GM23338 (cell line): ENCODE data around the gene UFM1. TPM values are rescaled to one million over a fixed set of nuclear protein-coding genes. Genes with fewer than 3 reads are reported as not detected.

Source experiments
- ATAC-seq: fragments of 200-7000 bp; cut with Tn5 transposase; 3 replicates; pipeline ENCODE4 v1.9.1; 2020
- DNase-seq: peaks from one replicate; pipeline ENCODE4 v3.0.0-alpha.2; 2015; ENCODE audit warnings: low spot score
- H2AFZ ChIP-seq: fragments of 200-600 bp; sonication (generic); 2 replicates; pipeline ENCODE4 v1.8.0; 2016; ENCODE audit warnings: antibody characterized with exemption, mild to moderate bottlenecking, moderate library complexity
- H3F3A ChIP-seq: fragments of 200-600 bp; sonication (generic); replicated peaks from 2 replicates; pipeline ENCODE4 v1.8.0; 2017; ENCODE audit warnings: antibody characterized with exemption, mixed run types, low read depth
- H3K27ac ChIP-seq: fragments of 200-600 bp; sonication (generic); 2 replicates; pipeline ENCODE4 v1.6.1; 2016; ENCODE audit warnings: low read depth
- H3K27me3 ChIP-seq: fragments of 200-600 bp; sonication (generic); 2 replicates; pipeline ENCODE4 v1.8.0; 2016; ENCODE audit warnings: mild to moderate bottlenecking, mixed run types, moderate library complexity; ENCODE audit not compliant: insufficient read depth
- H3K36me3 ChIP-seq: fragments of 200-600 bp; sonication (generic); 2 replicates; pipeline ENCODE4 v1.8.0; 2016; ENCODE audit warnings: mild to moderate bottlenecking; ENCODE audit not compliant: insufficient read depth
- H3K4me1 ChIP-seq: fragments of 200-600 bp; sonication (generic); 2 replicates; pipeline ENCODE4 v1.8.0; 2016; ENCODE audit warnings: mild to moderate bottlenecking, moderate library complexity; ENCODE audit not compliant: insufficient read depth
- H3K4me2 ChIP-seq: fragments of 200-600 bp; sonication (generic); 2 replicates; pipeline ENCODE4 v1.7.1; 2017; ENCODE audit warnings: mixed run types
- H3K4me3 ChIP-seq: fragments of 200-600 bp; sonication (generic); 2 replicates; pipeline ENCODE4 v1.6.1; 2016; ENCODE audit warnings: mixed run types
- H3K79me2 ChIP-seq: fragments of 200-600 bp; sonication (generic); replicated peaks from 2 replicates; pipeline ENCODE4 v1.8.0; 2017; ENCODE audit warnings: mild to moderate bottlenecking; ENCODE audit not compliant: insufficient read depth
- H3K9me2 ChIP-seq: fragments of 200-600 bp; sonication (generic); 2 replicates; pipeline ENCODE4 v1.8.0; 2017; ENCODE audit not compliant: insufficient read depth
- H4K20me1 ChIP-seq: fragments of 200-600 bp; sonication (generic); replicated peaks from 2 replicates; pipeline ENCODE4 v1.8.0; 2017; ENCODE audit warnings: mild to moderate bottlenecking; ENCODE audit not compliant: insufficient read depth
- H3K27ac Mint-ChIP-seq: 2 replicates; pipeline ENCODE4 v1.8.0; 2020; ENCODE audit warnings: inconsistent platforms, mild to moderate bottlenecking, moderate library complexity, mixed read lengths
- H3K27me3 Mint-ChIP-seq: 3 replicates; pipeline ENCODE4 v1.8.0; 2022; ENCODE audit warnings: low read depth, mild to moderate bottlenecking, moderate library complexity, mixed read lengths, inconsistent platforms; ENCODE audit not compliant: insufficient read depth, poor library complexity
- H3K36me3 Mint-ChIP-seq: 3 replicates; pipeline ENCODE4 v1.8.0; 2021; ENCODE audit warnings: low read depth, mild to moderate bottlenecking, inconsistent platforms, moderate library complexity, mixed read lengths
- H3K4me1 Mint-ChIP-seq: 3 replicates; pipeline ENCODE4 v1.8.0; 2020; ENCODE audit warnings: mild to moderate bottlenecking, inconsistent platforms, mixed read lengths
- H3K4me3 Mint-ChIP-seq: 3 replicates; pipeline ENCODE4 v1.8.0; 2021; ENCODE audit warnings: moderate library complexity, mild to moderate bottlenecking, inconsistent platforms, mixed read lengths
- H3K9me3 Mint-ChIP-seq: 3 replicates; pipeline ENCODE4 v1.8.0; 2020; ENCODE audit warnings: moderate library complexity, mild to moderate bottlenecking, inconsistent platforms, mixed read lengths
- CREB1 ChIP-seq: fragments of 250-450 bp; sonication (Bioruptor Pico); IDR thresholded peaks from 2 replicates; pipeline ENCODE4 v1.5.0; 2020; ENCODE audit warnings: low read depth, mild to moderate bottlenecking, moderate library complexity
- CTCF ChIP-seq, 2 experiments: fragments of 200-600 bp in 1 of 2; sonication (generic) in 1 of 2; conservative IDR thresholded peaks; 2 replicates each; pipeline versions ENCODE4 v1.5.1 to v1.6.1; 2016 to 2017; ENCODE audit warnings: antibody characterized with exemption in 2 of 2, low read depth in 2 of 2, mild to moderate bottlenecking in 2 of 2, moderate library complexity in 1 of 2
- ETS1 ChIP-seq: IDR thresholded peaks from 2 replicates; pipeline ENCODE4 v1.6.1; 2016; ENCODE audit warnings: antibody characterized with exemption
- EZH2 ChIP-seq: fragments of 200-600 bp; sonication (generic); IDR thresholded peaks from one replicate; pipeline ENCODE4 v1.8.0; 2017; ENCODE audit warnings: antibody characterized with exemption, mild to moderate bottlenecking, low read depth; ENCODE audit not compliant: unreplicated experiment
- EZH2phosphoT487 ChIP-seq: fragments of 200-600 bp; sonication (generic); IDR thresholded peaks from one replicate; pipeline ENCODE4 v1.8.1; 2018; ENCODE audit warnings: antibody characterized with exemption; ENCODE audit not compliant: unreplicated experiment
- JUNB ChIP-seq: IDR thresholded peaks from one replicate; pipeline ENCODE4 v1.6.1; 2016; ENCODE audit warnings: antibody characterized with exemption; ENCODE audit not compliant: unreplicated experiment
- NANOG ChIP-seq: IDR thresholded peaks from 2 replicates; pipeline ENCODE4 v1.6.1; 2016; ENCODE audit warnings: antibody characterized with exemption, borderline replicate concordance
- POLR2AphosphoS5 ChIP-seq: IDR thresholded peaks from 2 replicates; pipeline ENCODE4 v1.6.1; 2016; ENCODE audit warnings: antibody characterized with exemption, low read depth
- REST ChIP-seq: IDR thresholded peaks from one replicate; pipeline ENCODE4 v1.6.1; 2018; ENCODE audit warnings: antibody characterized with exemption; ENCODE audit not compliant: unreplicated experiment
- STAT1 ChIP-seq: IDR thresholded peaks from one replicate; pipeline ENCODE4 v1.6.1; 2016; ENCODE audit warnings: antibody characterized with exemption; ENCODE audit not compliant: unreplicated experiment
- ZNF114 ChIP-seq: fragments of 250-450 bp; sonication (Bioruptor Pico); IDR thresholded peaks from 2 replicates; pipeline ENCODE4 v1.5.0; 2020; ENCODE audit warnings: mild to moderate bottlenecking, moderate library complexity
- ZNF331 ChIP-seq: fragments of 250-450 bp; sonication (Bioruptor Pico); IDR thresholded peaks from 2 replicates; pipeline ENCODE4 v1.5.0; 2020; ENCODE audit warnings: low read depth, mild to moderate bottlenecking, moderate library complexity
- ZNF462 ChIP-seq: fragments of 250-450 bp; sonication (Bioruptor Pico); IDR thresholded peaks from 2 replicates; pipeline ENCODE4 v1.5.0; 2020; ENCODE audit warnings: mild to moderate bottlenecking, moderate library complexity
- polyA plus RNA-seq: library from polyadenylated mRNA; unstranded; fragments of >200 nt; fragmentation: Nextera tagmentation; extraction: Ambion mirVana; gene quantifications from 2 replicates; pipeline ENCODE4 v1.2.1, GENCODE V29; 2016
- total RNA-seq: library from RNA; depleted of rRNA; stranded (reverse); fragments of >200 nt; shearing (Covaris generic); gene quantifications from 2 replicates; pipeline ENCODE4 v1.2.3, GENCODE V29; 2014

Gene UFM1
- total and polyA plus RNA-seq, 2 experiments from 2014 or later, result 57.0 to 77.1 TPM

GRCh38 chr13:38321654-38322053, 28.0 kb upstream of the UFM1 start:
- TF ChIP-seq ZNF114 (CRISPR knock-in tag), result no peak
- TF ChIP-seq JUNB, result no peak
- TF ChIP-seq REST, result no peak
- TF ChIP-seq EZH2phosphoT487, result no peak
- no peak for TF ChIP-seq ZNF462 (CRISPR knock-in tag)
- no peak for TF ChIP-seq STAT1
- no peak for TF ChIP-seq CREB1
- no peak for TF ChIP-seq ETS1
- no peak for TF ChIP-seq EZH2
- no peak for TF ChIP-seq ZNF331 (CRISPR knock-in tag)
- TF ChIP-seq POLR2AphosphoS5, result no peak
- TF ChIP-seq CTCF (conservative IDR thresholded peaks at IDR 0.05; ENCODE audit: low read depth in 2 of 2), result no peak
- no peak for TF ChIP-seq NANOG
- Histone ChIP-seq H3F3A (no peaks in the 10 kb centered on the region), H3K4me1 (peaks cover 5% of the 10 kb centered on the region; the same call in 1 of the 2 replicates), H4K20me1 (no peaks in the 10 kb centered on the region), H3K4me2 (no peak overlapping the region), H3K79me2 (no peaks in the 10 kb centered on the region), H3K4me3 (no peak overlapping the region), H3K36me3 (no peaks in the 10 kb centered on the region), H2AFZ (no peak overlapping the region), H3K27me3 (no peaks in the 10 kb centered on the region), H3K9me2 (no peaks in the 10 kb centered on the region), H3K27ac (no peak overlapping the region)
- H3K9me3 Mint-ChIP-seq, result no peaks in the 10 kb centered on the region
- peaks cover 3% of the 10 kb centered on the region; the same call in 1 of the 3 replicates for H3K4me1 Mint-ChIP-seq
- no peak overlapping the region for H3K27ac Mint-ChIP-seq
- no peaks in the 10 kb centered on the region for H3K36me3 Mint-ChIP-seq
- ATAC-seq (no peak), DNase-seq (no peak)
- H3K4me3 Mint-ChIP-seq, result no peak overlapping the region
- H3K27me3 Mint-ChIP-seq, result no peaks in the 10 kb centered on the region
